Upper lobe of right lung (tissue), 1 donor: Measurements from ENCODE around the gene TUBGCP4. TPM values are rescaled to one million over a fixed set of nuclear protein-coding genes. Genes with fewer than 3 reads are reported as not detected.

ENCODE experiments used
- ATAC-seq: fragments of 200-7000 bp; cut with Tn5 transposase; one replicate; pipeline ENCODE4 v1.9.1; 2020; ENCODE audit warnings: mild to moderate bottlenecking, moderate library complexity
- DNase-seq: peaks from one replicate; pipeline ENCODE4 v3.0.0-alpha.2; 2020
- H3K27ac ChIP-seq: fragments of 200-600 bp; one replicate; pipeline ENCODE4 v1.8.0; 2022
- H3K27me3 ChIP-seq: fragments of 200-600 bp; one replicate; pipeline ENCODE4 v1.8.0; 2022; ENCODE audit warnings: mild to moderate bottlenecking
- H3K36me3 ChIP-seq: fragments of 200-600 bp; one replicate; pipeline ENCODE4 v1.8.0; 2022
- H3K4me1 ChIP-seq: fragments of 200-600 bp; one replicate; pipeline ENCODE4 v1.8.0; 2022
- H3K4me3 ChIP-seq: fragments of 200-600 bp; one replicate; pipeline ENCODE4 v1.8.0; 2022; ENCODE audit warnings: mild to moderate bottlenecking
- H3K9me3 ChIP-seq: fragments of 200-600 bp; one replicate; pipeline ENCODE4 v1.8.0; 2022
- CTCF ChIP-seq: fragments of 200-600 bp; IDR thresholded peaks from one replicate; pipeline ENCODE4 v1.8.0; 2022; ENCODE audit warnings: antibody characterized with exemption
- intact Hi-C: fragments of 100-400 bp; cut with DNase I; formaldehyde crosslinking; loops from one replicate; pipeline ENCODE4 v1.11.0; 2022
- total RNA-seq: library from RNA; stranded (reverse); fragmentation: NEBNext Ultra II Directional; extraction: Animal tissue kit (Norgen Biotek cat#: 25700); gene quantifications from one replicate; pipeline ENCODE4 v1.2.1, GENCODE V29; 2021
- donor health status: DM: no; HTN: yes; CAD: no; lungs with severe emphysema.

Gene TUBGCP4
- total RNA-seq, 1 donor from 2014 or later = 21.3 TPM

- intact Hi-C loops = no loop called here
- Histone ChIP-seq H3K9me3 (no peaks in the 10 kb centered on the region), H3K27ac (no peak overlapping the region), H3K4me1 (no peaks in the 10 kb centered on the region), H3K36me3 (peaks cover 50% of the 10 kb centered on the region), H3K27me3 (no peaks in the 10 kb centered on the region), H3K4me3 (no peak overlapping the region)
- DNase-seq (no peak), ATAC-seq (no peak)
- TF ChIP-seq CTCF = no peak
Observed at GRCh38 chr15:43436395-43436794, 65.5 kb downstream of the TUBGCP4 start.

GRCh38 chr15:43439268-43439667 is 68.4 kb downstream of the TUBGCP4 start:
- Histone ChIP-seq H3K4me3 (no peak overlapping the region), H3K4me1 (no peaks in the 10 kb centered on the region), H3K36me3 (peaks cover 31% of the 10 kb centered on the region), H3K9me3 (no peaks in the 10 kb centered on the region), H3K27me3 (no peaks in the 10 kb centered on the region), H3K27ac (no peak overlapping the region)
- no peak for DNase-seq
- ATAC-seq = no peak
- intact Hi-C loops = no loop called here
- TF ChIP-seq CTCF = no peak

DNA sequence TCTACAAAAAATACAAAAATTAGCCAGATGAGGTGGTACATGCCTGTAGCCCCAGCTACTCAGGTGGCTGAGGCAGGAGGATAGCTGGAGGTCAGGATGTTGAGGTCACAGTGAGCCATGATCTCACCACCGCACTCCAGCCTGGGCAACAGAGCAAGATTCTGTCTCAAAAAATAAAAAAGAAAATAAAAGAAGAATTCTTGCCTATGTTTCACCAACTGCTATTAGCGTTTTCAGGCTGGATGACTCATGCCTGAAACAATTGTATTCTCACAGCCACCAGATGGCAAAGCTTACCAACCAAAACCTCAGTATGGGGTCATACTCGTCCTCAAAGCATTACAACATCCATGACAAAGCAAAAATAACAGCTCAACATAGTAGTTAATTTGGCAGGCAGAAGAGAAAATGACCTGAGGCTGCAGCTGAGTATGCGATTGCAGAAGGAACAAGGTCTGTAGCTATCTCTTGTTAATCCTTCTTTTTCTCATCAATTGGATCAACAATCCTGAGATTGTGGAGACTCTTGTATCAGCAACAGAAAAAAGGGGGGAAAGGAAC is 69.9 kb downstream of the TUBGCP4 start:
- Histone ChIP-seq H3K9me3 (no peaks in the 10 kb centered on the region), H3K4me3 (no peak overlapping the region), H3K4me1 (no peaks in the 10 kb centered on the region), H3K27ac (peak overlapping the region; percentile 48), H3K27me3 (no peaks in the 10 kb centered on the region), H3K36me3 (peaks cover 29% of the 10 kb centered on the region)
- DNase-seq = no peak
- intact Hi-C loops = no loop called here
- ATAC-seq = peak; percentile 92
- peak; percentile 44 for TF ChIP-seq CTCF

DNA sequence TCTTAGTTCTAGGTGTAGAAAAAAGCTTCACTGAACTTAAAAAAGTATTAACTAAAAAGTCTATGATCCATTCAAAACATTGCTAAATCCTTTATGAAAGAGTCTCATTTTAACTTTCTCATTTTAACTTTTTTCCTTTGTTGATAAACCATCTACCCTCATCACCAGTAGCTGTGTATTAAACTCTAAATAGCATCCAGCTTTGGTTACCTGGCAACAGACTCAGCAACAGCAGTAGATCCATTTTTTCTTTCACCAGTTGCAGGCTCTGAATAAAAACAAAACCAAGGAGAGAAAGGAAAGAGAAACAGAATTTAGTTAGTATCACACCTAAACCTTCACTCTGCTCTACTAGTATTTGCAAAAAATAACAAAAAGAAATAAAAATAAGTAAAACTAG is 70.4 kb downstream of the TUBGCP4 start:
- H3K36me3 ChIP-seq = peaks cover 32% of the 10 kb centered on the region
- no peak for TF ChIP-seq CTCF
- no peaks in the 10 kb centered on the region for H3K9me3 ChIP-seq
- ATAC-seq = no peak
- intact Hi-C loops = no loop called here
- H3K27ac ChIP-seq = peak overlapping the region; percentile 48
- no peaks in the 10 kb centered on the region for H3K4me1 ChIP-seq
- DNase-seq = no peak
- no peak overlapping the region for H3K4me3 ChIP-seq
- H3K27me3 ChIP-seq = no peaks in the 10 kb centered on the region

GRCh38 chr15:43446344-43446743 is 75.4 kb downstream of the TUBGCP4 start:
- intact Hi-C loops = no loop called here

More at GRCh38 chr15:43446344-43446743, 75.4 kb downstream of the TUBGCP4 start:
- DNase-seq = no peak
- H3K36me3 ChIP-seq = peaks cover 21% of the 10 kb centered on the region
- no peak overlapping the region for H3K27ac ChIP-seq
- H3K9me3 ChIP-seq = no peaks in the 10 kb centered on the region
- no peak for ATAC-seq
- no peaks in the 10 kb centered on the region for H3K27me3 ChIP-seq
- H3K4me1 ChIP-seq = no peaks in the 10 kb centered on the region
- no peak for TF ChIP-seq CTCF
- H3K4me3 ChIP-seq = no peak overlapping the region
